NCI-H526 (cell line): ENCODE data around the gene ELOA.

ENCODE experiments used
- DNase-seq, 2 experiments: peaks; one replicate each; lab custom pipeline; 2025; lab: John Stamatoyannopoulos, UW

ELOA gene, protein sequence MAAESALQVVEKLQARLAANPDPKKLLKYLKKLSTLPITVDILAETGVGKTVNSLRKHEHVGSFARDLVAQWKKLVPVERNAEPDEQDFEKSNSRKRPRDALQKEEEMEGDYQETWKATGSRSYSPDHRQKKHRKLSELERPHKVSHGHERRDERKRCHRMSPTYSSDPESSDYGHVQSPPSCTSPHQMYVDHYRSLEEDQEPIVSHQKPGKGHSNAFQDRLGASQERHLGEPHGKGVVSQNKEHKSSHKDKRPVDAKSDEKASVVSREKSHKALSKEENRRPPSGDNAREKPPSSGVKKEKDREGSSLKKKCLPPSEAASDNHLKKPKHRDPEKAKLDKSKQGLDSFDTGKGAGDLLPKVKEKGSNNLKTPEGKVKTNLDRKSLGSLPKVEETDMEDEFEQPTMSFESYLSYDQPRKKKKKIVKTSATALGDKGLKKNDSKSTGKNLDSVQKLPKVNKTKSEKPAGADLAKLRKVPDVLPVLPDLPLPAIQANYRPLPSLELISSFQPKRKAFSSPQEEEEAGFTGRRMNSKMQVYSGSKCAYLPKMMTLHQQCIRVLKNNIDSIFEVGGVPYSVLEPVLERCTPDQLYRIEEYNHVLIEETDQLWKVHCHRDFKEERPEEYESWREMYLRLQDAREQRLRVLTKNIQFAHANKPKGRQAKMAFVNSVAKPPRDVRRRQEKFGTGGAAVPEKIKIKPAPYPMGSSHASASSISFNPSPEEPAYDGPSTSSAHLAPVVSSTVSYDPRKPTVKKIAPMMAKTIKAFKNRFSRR

DNA sequence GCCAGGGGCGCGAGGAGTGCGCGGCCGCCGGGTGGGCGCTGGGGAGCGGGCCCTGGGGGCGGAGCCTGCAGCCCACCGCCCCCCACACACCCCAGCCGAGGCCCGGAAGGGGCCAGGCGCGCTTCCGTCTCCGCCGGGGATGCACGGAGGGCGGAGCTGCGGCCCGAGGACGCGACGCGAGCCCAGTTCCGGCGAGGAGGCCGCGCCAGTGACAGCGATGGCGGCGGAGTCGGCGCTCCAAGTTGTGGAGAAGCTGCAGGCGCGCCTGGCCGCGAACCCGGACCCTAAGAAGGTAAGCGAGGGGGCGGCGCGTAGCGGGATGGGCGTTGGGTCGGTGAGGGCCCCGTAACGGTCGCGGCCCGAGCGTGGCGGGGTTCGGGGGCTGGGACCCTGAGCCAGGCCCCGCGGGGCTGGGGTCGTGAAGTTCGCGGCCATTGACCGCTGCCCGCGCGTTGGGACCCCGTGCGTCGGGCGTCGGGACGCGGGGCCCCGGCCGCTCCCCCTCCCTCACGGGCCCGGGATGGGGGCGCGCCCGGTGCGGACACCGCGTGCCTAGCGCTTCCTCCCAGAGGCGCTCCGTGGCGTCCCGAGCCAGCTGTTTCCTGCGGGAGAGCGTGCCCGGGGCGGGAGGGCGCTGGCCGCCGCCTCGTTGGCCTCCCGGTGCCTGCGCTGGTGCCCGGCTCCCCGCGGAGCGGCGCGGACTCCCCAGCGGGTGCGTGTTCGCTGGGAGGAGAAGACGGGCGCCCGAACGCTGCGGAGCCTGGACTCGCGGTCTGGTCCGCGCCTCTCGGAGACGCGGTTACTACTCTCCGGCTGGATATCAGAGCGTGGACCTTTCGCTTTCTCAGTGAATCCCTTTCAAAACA lies at the start of gene ELOA:
TSS of gene ELOA (plus strand) at position 185 of the 866 bp plus-strand sequence. CDS start at position 218, 33 bp downstream.
- DNase-seq, result peak; percentile 25 to 89

DNA sequence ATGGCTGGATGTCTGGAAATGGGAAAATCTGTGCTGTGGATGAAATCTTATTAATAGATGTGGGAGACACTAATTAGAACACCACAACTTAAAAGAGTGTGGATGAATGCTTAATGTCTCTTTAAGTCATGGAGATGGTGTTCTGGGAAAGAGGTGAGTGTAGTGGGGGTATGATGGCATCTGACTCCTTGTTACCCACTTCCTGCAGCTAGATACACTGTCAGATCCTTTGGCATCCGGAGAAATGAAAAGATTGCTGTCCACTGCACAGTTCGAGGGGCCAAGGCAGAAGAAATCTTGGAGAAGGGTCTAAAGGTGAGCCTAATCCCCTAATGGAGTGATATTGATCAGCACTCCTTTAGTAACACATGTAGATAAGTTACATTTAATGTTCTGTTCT lies 49.7 kb upstream of the ELOA start:
- DNase-seq, result no peak

DNA sequence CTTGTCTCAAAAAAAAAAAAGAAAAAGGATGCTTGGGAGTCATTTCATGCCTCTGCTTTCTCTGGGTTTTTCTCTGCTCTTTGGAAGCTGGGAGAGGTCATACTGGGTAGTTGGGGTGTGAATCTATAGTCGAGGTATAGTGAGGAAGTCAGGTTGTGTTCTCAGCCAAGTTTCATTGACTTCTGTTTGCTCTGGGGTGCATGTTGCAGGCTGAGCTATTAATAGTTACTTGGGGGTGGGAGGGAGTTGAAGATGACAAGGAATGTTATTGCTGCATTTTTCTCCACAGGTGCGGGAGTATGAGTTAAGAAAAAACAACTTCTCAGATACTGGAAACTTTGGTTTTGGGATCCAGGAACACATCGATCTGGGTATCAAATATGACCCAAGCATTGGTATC lies 48.9 kb upstream of the ELOA start:
- DNase-seq, result no peak

DNA sequence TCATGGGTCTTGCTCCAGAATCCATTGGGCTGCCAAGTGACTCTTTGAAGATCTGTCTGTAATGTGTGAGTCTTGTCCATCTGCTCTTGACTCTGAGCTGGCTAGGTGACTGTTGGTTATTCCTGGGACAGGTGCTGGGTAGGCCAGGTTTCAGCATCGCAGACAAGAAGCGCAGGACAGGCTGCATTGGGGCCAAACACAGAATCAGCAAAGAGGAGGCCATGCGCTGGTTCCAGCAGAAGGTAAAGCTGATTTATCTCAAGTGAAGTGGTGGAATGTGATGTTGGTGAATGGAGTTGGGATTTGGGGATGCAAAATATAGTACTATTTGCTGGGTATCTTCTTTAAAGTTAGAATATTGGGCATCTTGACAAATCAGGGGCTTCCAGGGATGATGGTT lies 47.6 kb upstream of the ELOA start:
- no peak for DNase-seq

DNA sequence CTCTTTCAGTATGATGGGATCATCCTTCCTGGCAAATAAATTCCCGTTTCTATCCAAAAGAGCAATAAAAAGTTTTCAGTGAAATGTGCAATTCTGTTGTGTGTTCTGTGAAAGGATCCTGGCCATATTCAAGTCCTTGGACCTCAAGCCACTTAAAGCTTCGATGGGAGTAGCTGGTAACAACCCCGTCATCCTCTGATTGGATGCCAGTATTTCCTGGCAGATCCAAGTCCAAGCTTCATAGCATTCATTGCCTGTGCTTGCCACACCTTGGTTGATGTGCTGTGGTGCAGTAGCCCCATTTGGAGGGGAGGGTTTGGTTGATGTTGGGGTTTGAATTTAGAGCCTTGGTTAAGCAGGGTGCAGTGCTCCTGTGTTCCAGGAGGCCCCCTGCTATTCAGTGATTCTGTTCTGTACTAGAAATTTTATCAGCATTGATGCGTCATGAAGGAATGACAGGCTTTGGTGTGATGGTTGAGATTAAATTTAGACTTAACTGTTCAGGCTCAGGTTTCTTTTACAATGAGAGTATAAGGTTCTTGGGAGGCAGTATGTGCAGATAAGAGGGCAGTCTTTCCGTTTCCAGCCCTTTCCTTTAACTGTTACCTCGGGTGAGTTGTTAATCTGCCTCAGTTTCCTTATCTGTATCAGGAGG lies 46.8 kb upstream of the ELOA start:
- no peak for DNase-seq

DNA sequence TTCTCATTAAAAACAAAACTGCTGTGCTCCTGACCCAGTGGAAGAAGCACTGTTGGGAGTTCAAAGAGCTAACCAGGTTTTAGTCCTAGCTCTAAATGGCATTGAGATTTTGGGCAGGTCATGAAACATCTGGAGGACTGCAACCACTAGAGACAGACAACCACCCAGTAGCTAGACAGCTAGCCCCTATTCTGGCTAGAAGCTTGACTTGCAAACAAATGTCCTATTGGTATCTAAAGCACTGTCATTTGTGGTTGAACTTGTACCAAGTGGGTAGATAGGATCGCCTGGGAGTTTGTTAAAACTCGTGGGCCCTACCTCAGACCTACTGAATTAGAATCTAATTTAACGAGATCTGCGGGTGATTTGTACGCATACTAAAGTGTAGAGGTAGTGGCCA lies 44.8 kb upstream of the ELOA start:
- no peak for DNase-seq

DNA sequence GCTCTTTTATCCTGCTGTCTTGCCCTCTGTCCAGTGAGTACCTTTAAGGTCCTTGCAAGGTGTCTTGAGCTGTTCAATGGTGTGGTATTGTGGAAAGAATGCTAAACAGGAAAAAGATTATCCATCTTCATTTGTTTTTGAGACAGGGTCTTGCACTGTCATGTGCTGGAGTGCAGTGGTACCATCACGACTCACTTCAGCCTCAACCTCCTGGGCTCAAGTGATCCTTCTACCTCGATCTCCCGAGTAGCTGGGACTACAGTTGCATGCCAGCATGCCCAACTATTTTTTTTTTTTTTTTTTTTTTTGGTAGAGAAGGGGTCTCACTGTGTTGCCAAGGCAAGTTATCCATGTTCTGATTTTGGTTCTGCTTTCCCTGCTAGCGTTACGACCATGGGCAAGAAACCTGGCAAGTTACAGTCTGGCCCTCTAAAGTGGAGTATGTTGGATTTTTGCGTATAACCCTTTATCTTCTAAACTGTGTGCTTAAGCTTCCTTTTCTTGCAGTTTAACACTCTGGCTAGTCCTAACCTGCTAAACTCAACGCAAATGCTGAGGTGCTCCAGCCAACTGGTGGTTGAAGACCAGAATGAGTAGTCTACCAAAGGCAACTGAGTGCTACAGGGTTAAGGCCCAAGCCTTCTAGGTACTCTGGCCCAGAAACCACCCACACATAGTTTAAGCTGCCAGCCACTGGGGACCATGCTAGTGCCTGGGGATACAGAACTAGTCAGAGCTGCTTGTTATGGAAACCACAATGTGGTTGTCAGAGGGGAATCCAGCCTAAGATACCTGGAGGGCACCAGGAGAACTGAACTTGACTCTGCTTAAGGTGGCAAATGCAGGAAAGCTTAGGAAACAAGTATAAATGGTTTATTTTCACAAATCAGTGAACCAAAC lies 43.7 kb upstream of the ELOA start:
- DNase-seq, result no peak

DNA sequence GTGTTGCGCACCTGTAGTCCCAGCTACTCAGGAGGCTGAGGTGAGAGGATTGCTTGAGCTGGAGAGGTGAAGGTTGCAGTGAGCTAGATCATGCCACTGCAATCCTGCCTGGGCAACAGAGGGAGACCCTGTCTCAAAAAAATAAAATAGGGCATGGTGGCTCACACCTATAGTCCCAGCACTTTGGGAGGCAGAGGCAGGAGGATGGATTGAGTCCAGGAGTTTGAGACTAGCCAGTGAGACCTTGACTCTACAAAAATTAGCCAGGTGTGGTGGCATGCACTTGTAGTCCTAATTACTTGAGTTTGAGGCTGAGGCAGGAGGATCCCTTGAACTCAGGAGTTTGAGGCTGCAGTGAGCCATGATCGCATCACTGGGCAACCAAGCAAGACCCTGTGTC lies 42.0 kb upstream of the ELOA start:
- no peak for DNase-seq

DNA sequence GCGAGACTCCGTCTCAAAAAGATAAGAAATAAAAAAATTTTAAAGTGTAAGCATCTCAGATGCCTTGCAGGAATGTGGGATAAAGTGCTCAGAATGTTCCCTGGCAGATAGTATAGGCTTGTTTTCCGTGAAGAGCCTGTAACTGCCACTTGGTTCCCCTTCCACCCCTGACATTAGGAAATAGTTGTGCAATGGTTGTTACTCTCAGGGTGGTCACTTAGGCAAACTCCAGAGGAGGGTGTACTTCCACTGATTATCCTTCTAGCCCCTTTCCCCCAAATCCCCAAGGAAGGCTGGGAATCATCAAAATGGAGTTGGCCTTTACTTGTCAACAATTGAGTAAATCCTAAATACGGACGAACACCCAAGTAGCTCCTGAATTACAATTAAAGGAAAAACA lies 41.3 kb upstream of the ELOA start:
- DNase-seq, result no peak

DNA sequence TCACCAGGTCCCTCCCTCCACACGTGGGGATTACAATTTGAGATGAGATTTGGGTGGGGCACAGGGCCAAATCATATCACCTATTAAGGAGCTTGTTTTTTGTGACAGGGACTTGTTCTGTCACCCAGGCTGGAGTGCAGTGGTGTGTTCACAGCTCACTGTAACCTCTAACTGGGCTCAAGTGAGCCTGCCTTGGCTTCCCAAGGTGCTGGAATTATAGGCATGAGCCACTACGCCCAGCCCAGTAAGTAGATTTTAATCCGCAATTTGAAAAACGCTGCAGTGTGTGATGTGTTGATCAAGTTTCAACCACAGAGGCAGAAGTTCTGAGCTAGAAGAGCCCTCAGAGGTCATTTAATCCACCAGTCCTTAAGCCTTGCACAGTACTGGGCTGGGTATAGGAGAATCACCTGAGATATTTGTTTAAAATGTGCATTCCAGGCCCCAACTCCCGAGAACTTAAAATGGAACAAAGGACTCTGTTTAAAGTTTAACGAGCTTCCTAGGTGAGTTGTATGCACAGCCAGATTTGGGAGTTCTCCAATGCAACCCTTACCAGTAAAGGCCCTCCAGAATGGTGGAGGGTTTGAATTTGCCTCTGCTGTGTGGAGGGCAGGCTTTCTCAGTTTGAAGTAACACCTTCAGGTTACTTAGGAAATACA lies 38.3 kb upstream of the ELOA start:
- no peak for DNase-seq

DNA sequence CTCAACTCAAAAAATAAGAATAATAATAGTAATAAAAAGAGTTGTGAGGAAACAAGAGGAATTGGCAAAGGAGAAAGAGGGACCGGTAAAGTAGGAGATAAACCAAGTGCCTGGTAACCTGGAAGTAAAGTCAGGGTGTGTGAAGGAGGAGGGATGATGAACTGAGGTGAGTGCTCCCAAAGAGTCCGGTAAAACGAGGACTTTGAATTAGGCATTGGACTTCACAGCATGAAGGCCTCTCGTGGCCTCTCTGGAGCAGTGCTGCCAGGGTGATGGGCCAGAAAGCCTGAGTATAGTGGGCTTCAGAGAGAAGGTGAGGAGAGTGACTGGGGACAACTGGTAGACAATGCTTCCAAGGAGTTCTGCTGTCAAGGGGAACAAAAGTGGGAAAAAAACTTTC lies 34.0 kb upstream of the ELOA start:
- no peak for DNase-seq

DNA sequence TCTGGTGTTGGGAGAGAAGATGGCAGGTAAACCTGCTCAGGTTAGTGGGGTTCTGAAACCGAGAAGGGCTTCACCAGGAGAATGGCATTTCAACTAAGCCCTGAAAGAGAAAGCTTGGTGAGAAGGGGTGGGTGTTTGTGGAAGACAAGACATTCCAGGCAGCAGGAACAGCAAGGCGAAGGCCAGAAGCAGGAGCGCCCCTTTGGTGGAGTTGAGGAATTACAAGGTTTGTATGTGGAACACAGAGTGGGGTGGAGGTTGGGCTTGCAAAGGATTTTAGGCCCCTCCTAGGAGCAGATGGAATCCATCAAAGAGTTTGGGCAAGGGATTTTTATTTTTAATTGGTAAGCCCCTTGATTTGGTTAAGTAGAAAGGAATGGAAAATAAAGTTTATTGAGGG lies 24.8 kb upstream of the ELOA start:
- peak; percentile 24 to 42 for DNase-seq

DNA sequence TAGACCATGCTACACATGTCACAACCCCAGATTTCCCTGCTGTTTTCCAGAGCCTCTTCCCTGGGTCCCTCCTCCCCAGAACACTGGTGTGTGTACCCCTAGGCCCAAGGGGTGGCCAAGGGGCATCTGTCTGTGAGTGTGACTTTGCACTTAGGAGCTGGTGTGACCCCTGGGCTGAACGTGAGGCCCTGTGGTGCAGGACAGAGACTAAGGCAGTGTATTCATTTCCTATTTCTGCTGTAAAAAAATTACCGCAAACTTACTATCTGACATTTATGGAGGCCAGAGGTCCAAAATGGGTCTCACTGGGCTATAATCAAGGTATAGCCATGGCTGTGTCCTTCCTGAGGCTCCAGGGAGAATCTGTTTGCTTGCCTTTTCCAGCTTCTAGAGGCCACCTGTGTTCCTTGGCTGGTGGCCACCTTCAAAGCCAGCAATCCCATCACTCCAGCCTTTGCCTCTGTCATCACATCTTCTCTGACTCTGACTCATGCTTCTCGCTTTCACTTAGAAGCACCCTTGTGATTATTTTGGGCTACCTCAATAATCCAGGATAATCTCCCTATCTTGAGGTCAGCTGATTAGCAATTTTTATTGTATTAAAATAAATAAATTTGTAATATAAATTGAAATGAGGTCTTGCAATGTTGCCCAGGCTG lies 24.0 kb upstream of the ELOA start:
- no peak for DNase-seq

DNA sequence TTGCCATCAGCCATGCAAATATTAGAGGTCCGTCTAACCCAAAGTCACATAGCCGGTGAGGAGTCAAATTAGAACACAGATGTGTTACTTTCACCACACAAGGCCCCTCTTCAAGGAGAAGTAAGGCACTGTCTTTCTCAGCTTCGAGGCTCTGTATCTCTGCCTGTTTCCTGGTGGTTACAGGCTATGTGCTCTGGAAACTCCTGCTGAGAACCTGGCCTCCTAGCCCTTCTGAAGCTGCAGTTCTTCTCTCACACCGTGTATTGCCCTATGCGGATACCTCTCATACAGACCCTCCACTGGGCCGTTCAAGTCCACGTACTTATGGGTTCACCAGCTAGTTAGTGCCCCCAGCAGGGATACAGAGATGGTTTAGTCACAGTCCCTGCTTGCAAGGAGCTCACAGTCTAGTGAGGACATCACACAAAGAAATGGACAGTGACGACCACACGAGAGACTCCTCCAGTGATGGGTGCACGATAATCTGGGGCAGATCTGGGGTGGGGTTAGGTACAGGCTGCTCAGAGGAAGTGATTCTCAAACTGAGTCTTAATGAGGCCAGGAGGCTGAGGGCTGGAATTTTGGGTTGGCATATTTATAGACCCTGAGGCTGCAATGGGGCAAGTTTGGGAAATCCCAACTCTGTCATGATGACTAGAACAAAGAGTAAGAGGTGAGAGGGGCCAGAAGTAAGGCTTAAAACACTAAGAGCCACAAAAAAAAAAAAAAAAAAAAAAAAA lies 22.8 kb upstream of the ELOA start:
- DNase-seq, result no peak

DNA sequence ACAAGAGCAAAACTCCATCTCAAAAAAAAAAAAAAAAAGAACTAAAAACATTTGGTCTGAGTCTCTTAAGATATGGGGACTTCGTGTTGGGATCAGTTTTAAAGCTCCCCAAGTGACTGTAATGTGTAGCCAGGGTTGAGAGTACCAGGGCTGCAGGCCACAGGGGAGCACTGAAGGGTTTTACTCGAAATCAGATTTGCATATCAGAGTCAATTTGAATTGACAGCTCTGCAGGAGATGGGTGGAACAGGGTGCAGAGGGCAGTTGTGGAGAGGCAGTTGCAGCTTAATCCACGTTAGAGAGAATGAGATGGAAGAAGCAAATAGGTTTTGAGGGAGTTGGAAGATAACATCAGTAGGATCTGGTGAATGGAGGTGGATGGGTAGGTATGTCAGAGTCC lies 20.6 kb upstream of the ELOA start:
- peak; percentile 86 to 90 for DNase-seq

DNA sequence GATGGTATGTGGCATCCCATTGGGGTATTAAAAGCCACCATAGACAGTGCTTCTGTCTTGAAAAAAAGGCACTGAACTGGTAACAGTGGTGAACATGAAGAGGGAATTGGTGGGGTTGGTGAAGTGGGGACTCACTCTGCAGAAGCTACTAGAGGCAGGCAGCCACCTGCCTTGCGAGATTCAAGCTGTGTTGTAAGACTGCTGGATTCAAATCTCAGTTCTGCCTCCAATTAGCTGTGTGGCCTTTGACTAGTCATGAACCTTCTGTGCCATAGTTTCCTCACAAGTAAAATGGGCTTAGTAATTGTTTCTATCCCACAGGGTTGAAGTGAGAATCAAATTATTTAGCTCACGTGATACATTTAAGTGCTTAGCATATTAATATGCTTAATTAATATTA lies 16.6 kb upstream of the ELOA start:
- DNase-seq, result no peak

DNA sequence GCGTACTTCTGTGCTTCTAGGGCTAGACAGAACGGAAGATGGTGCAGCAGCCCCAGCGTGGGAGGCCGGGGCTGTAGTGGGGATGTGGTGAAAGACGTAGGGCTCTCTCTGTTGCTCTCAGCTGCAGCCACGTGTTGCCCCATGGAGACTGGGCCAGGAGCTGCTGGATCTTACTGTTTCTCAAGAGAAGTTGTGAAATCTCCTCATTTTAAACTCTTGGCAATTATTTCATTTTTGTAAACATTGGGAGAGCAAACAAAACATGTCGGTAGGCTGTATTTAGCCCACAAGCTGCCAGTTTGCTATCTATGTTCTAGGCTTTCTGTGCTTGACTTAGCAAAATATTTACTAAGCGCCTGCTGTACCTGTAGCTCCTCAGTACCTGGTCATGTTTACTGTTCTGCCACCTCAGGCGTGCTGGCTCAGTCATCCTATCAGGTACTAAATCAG lies 15.9 kb upstream of the ELOA start:
- DNase-seq, result no peak

DNA sequence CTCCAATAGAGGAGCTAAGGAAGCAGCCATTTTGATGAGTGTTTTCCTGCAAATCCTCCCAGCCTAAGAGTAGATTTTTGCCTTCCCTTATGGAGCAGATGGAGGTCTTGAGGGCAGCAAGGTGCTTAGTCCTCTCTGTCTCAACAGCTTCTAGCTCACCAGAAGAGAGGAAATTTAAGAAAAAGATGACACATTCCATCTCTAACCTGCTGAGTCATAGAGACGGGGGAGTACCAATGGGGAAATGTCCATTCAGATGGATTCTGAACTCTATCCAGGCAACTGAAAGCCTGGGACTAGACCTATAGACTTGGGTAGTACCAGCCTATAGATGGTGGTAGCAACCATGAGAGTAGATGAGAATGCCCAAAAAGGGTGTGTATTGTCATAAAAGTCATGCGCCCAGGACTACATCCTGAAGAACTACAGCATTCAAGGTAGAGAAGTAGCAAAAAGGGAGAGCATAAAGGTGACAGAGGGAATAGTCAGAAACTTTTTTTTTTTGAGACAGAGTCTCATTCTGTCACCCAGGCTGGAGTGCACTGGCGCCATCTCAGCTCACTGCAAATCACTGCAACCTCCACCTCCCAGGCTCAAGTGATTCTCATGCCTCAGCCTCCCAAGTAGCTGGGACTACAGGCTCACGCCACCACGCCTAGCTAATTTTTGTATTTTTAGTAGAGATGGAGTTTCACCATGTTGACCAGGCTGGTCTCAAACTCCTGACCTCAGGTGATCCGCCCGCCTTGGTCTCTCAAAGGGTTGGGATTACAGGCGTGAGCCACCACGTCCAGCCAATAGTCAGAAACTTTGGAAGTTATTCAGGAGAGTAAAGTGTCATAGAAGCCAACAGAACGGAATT lies 10.7 kb upstream of the ELOA start:
- no peak for DNase-seq
